Activated CD8-positive, alpha-beta memory T cell treated with anti-CD3 and anti-CD28 coated beads for 36 hours (primary cell): Measurements from ENCODE around the gene IL1R1. TPM values are rescaled to one million over a fixed set of nuclear protein-coding genes. Genes with fewer than 3 reads are reported as not detected.
"Not testable (repeated sequence)": the region's sequence is repeated elsewhere in the genome, so short reads cannot be mapped to it uniquely, and the experiment has no call there.

Experiments
- CTCF ChIA-PET: fragments of 350-600 bp; sonication (Branson Sonifier 250); formaldehyde crosslinking; loops from one replicate; lab custom pipeline; 2021; ENCODE audit warnings: antibody characterized with exemption; lab: Charles Lee
- POLR2A ChIA-PET: fragments of 350-600 bp; sonication (Branson Sonifier 250); formaldehyde crosslinking; loops from one replicate; lab custom pipeline; 2021; ENCODE audit warnings: antibody characterized with exemption; lab: Charles Lee
- total RNA-seq, 2 experiments: library from RNA; stranded (reverse); gene quantifications; one replicate each; pipeline ENCODE4 v1.2.3, GENCODE V29; 2021

IL1R1 gene
- total RNA-seq, 2 experiments from 2014 or later: 1.8 to 2.1 TPM

GRCh38 chr2:102107741-102108070 is 34.8 kb upstream of the IL1R1 start:
- ChIA-PET POLR2A (no interaction called here), CTCF (no interaction called here)

DNA sequence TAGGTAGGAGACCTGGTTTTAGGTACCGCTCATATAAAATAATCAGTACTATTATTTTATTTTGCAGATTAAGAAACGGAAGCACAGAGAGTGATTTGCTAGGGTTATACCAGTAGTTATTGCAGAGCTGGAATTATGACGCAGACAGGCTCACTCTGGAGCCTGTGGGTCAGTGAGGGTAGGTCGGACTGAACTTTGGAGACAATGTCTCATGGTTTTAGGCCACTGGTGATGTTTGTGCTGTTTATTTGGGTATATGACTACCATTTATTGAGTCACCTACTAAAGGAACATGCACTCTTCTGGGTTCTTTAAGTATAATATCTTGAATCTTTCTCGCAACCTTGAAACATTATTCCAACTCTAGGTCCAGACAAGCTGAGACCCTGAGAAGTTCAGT is 33.5 kb upstream of the IL1R1 start:
- POLR2A ChIA-PET: no interaction called here

GRCh38 chr2:102110171-102110570 is 32.4 kb upstream of the IL1R1 start:
- CTCF ChIA-PET: interaction anchor here (0.8 kb wide), 1 partner anchor 90 kb away, joined by 3 read pairs; no protein-coding TSS in a partner anchor

More for the DNA sequence above, 33.5 kb upstream of the IL1R1 start:
- CTCF ChIA-PET: no interaction called here

DNA sequence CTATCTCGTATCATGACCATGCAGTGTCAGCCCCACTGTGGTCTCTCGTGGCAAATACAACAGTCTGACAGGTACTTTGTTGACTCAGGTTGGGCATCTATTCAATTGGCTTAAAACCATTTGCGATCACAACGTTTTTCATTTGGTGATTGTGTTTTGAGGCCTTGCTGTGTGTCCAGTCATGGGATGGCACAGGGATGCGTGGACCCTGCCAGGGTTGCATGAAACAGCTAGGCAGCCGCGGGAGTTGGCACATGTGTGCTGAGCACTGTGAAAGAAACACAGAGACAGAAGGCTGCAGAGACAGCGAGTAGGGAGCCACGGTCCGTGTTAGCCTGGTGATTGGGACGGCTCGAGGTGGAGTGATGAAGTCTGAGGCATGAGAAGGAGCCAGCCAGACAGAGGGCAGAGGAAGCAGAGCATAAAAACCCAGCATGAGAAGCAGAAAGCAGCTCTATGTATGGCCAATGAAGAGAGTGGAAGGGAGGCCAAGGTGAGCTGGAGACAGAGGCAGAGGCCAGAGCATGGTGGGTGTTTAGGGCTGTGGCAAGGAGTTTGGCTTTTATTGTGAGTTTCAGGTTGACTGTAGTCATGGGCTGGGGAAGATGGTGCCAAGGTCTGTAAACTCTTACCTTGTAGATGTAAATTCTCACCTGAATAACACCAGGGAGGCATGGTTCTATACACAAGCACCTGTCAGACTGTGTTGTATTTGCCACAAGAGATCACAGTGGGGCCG is 31.8 kb upstream of the IL1R1 start:
- ChIA-PET CTCF (interaction anchor here (0.8 kb wide), 1 partner anchor 91 kb away, joined by 3 read pairs; no protein-coding TSS in a partner anchor), POLR2A (no interaction called here)

More at GRCh38 chr2:102110171-102110570, 32.4 kb upstream of the IL1R1 start:
- POLR2A ChIA-PET: no interaction called here

DNA sequence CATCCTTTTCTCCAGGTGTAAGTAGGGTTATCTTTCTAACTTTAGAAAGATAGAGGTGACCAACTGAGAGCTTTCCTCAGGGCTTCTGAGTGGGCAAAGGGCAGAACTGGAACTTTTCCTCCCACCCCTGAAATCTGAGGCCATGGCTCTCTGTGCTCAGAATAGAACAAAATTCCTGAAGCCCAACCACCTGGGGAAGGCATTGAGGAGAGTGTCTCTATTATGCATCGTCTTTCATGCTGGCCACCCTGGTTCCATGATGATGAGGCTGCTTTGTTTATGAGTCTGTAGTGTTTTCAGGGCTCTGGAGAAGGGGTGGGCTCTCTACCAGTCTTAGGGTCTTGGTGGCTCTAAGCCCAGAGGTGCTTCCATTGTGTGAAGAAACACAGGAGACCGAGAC is 30.7 kb upstream of the IL1R1 start:
- ChIA-PET CTCF (no interaction called here), POLR2A (no interaction called here)

DNA sequence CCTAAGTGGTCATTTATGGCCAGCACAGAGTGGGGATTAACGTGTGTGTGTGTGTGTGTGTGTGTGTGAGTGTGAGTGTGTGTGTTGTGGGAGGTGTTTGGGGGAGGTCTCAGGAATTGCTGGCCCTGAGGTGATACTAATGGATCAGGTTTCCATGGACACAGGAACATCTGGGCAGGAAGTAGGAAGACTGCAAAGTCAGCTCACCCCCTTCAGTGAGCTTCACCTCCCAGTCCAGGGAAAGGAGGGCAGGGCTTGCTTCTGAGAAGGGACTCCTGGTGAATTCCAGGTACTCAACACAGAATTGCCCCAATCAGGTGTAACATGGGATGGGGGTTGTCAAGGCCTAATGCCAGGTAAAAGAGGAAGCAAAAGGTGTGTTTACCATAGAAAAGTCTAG is 30.3 kb upstream of the IL1R1 start:
- ChIA-PET CTCF (no interaction called here), POLR2A (no interaction called here)

- ChIA-PET POLR2A (no interaction called here), CTCF (no interaction called here)
Measured at GRCh38 chr2:102112692-102113665, 29.6 kb upstream of the IL1R1 start.

DNA sequence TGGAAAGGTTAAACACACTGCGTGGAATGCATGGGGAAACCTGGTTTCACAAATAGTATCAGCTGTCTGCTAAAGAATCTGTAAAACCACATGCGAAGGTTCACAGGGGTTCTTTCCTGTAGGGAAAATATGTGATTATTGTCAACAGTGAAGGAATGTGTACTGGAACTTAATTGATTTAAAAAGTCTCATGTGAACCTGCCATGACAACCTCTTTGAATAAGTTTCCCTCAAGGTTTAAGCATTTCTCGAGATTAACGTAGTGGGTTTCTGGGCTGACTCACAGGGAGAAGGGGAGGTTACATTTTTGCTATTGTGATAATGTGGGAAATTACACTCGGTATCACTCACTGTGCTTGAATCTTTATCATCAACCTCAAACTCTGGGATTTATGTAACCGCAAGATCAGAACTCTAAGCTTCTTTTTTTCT is 28.2 kb upstream of the IL1R1 start:
- CTCF ChIA-PET: interaction anchor here (1.0 kb wide), 1 partner anchor 115 kb away, joined by 3 read pairs; no protein-coding TSS in a partner anchor
- POLR2A ChIA-PET: interaction anchor here (0.5 kb wide), 1 partner anchor 805 kb away, joined by 4 read pairs; no protein-coding TSS in a partner anchor

- ChIA-PET POLR2A (no interaction called here), CTCF (interaction anchor here (1.0 kb wide), 1 partner anchor 115 kb away, joined by 3 read pairs; no protein-coding TSS in a partner anchor)
Measured at GRCh38 chr2:102114851-102115497, 27.6 kb upstream of the IL1R1 start.

- CTCF ChIA-PET: interaction anchor here (1.0 to 1.2 kb wide), 3 partner anchors 13 to 96 kb away, joined by 4 to 6 read pairs (median 4); no protein-coding TSS in a partner anchor
- POLR2A ChIA-PET: no interaction called here
Measured at GRCh38 chr2:102116630-102117471, 25.7 kb upstream of the IL1R1 start.

- CTCF ChIA-PET: interaction anchor here (1.0 to 1.2 kb wide), 3 partner anchors 13 to 97 kb away, joined by 4 to 6 read pairs (median 4); no protein-coding TSS in a partner anchor
- POLR2A ChIA-PET: no interaction called here
Measured at GRCh38 chr2:102117472-102117858, 25.1 kb upstream of the IL1R1 start.

- POLR2A ChIA-PET: no interaction called here
- CTCF ChIA-PET: no interaction called here
Measured at GRCh38 chr2:102119255-102119654, 23.3 kb upstream of the IL1R1 start.

DNA sequence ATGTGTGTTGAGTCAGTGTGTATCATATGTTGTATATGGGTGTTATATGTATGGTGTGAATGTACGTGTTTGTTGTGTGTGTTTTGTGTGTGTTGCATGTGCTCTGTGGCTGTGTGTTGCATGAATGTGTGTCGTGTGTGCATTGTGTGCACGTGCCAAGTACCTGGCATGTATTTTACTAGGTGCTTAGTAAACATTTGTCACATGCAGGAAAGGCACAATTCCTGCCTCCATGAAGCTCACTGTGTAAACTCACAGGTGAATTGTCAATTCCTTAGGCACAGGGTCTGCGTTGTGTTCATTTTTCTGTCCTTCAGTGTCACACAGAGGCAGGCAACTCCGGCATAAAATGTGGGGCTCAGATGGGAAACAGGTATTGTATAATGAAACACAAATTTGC is 22.3 kb upstream of the IL1R1 start:
- CTCF ChIA-PET: no interaction called here
- POLR2A ChIA-PET: no interaction called here

DNA sequence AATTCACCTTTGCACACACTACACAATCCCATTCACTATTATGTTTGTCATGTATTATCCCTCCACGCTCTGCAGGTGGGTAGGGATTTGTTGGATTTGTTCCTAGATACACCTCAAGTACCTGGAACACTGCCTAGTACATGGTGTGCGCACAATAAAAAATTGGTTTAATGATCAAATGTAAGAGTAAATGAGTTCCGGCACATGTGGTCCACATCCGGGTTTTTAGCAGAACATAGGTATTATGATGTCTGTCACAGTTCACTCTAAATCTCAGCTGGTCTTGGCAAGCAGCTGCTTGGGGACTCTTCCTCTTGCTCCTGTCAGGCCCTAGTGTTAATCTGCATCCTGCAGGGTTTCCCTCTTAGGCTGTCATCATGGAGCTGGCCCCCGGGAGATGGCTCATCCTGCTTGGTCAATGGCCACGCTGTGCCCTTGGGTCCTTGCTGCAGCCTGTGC is 21.8 kb upstream of the IL1R1 start:
- ChIA-PET CTCF (no interaction called here), POLR2A (no interaction called here)

DNA sequence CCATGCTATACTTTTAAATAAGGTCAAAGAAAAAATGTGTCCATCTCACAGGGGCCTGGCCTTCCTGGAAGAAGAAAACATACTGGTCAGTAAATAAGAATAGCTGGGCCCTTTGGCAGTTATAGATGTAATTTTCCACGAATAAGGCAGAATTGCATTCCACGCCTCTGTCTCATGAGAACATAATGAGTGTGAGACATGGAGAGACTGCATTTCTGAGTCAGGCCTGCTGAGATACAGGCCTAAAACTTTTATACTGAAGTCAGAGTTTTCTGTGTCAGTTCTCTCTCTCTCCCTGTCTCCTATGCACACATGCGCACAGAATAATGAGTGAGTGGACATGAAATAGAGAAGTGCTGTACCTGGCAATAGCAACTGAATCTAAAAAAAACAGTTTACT is 20.4 kb upstream of the IL1R1 start:
- POLR2A ChIA-PET: no interaction called here
- CTCF ChIA-PET: no interaction called here

- ChIA-PET CTCF (no interaction called here), POLR2A (no interaction called here)
Measured at GRCh38 chr2:102122909-102123308, 19.6 kb upstream of the IL1R1 start.

- CTCF ChIA-PET, POLR2A ChIA-PET: not testable (repeated sequence)
Measured at GRCh38 chr2:102124421-102124820, 18.1 kb upstream of the IL1R1 start.

DNA sequence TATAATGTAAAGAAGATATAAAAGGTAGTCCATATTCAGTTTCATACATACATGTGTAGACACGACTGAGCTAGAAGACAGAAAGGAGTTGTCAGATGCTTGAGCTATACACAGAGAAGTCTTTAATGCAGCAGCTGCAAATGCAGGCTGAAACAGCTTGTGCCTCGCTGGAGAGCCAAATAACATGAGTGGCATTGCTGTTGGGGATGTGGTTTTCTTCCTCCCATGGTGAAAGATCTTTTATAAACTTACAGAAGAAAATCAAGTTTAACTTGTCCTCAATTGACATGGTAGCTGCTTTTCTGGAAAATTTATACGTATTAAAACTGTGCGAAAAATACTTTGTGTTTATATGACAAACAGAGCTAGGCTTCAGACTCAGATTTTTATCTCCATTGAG is 16.4 kb upstream of the IL1R1 start:
- CTCF ChIA-PET: interaction anchor here (0.7 kb wide), 1 partner anchor 64 kb away, joined by 3 read pairs; no protein-coding TSS in a partner anchor
- POLR2A ChIA-PET: interaction anchor here (1.3 kb wide), 1 partner anchor 115 kb away, joined by 3 read pairs; no protein-coding TSS in a partner anchor
